K562 (cell line): ENCODE measurements around the gene JUND. TPM values are rescaled to one million over a fixed set of nuclear protein-coding genes. Genes with fewer than 3 reads are reported as not detected.
A peak's percentile ranks its signal among the peaks of the same experiment; 100 is the strongest.

ENCODE experiments used
- BCOR ChIP-seq: fragments of 450-650 bp; IDR thresholded peaks from 2 replicates; pipeline ENCODE4 v1.6.1; 2016
- BMI1 ChIP-seq: fragments of 150-350 bp; IDR thresholded peaks from 2 replicates; pipeline ENCODE4 v1.6.1; 2014; ENCODE audit warnings: low read length
- CBX1 ChIP-seq: sonication (generic); IDR thresholded peaks from 2 replicates; pipeline ENCODE4 v1.6.1; 2016; ENCODE audit warnings: antibody characterized with exemption, low read depth, mild to moderate bottlenecking
- CHD1 ChIP-seq: fragments of 200-600 bp; sonication (generic); IDR thresholded peaks from one replicate; pipeline ENCODE4 v1.6.1; 2012; ENCODE audit warnings: mild to moderate bottlenecking, moderate library complexity, low read length, inconsistent platforms
- GATAD2B ChIP-seq: fragments of 450-650 bp; IDR thresholded peaks from 2 replicates; pipeline ENCODE4 v1.6.1; 2017; ENCODE audit warnings: mild to moderate bottlenecking, borderline replicate concordance
- MYC ChIP-seq, 2 experiments: fragments of 250-450 bp in 1 of 2; sonication (Bioruptor Pico) in 1 of 2; IDR thresholded peaks; 2 replicates each; pipeline versions ENCODE4 v1.5.1 to v1.6.1; 2012 to 2021; ENCODE audit warnings: low read depth in 2 of 2, borderline replicate concordance in 1 of 2, improper control_type of control experiment in 1 of 2, low read length in 1 of 2, mild to moderate bottlenecking in 1 of 2, moderate library complexity in 1 of 2
- SMARCE1 ChIP-seq: fragments of 450-650 bp; IDR thresholded peaks from 2 replicates; pipeline ENCODE4 v1.7.1; 2016; ENCODE audit warnings: mild to moderate bottlenecking
- TFE3 ChIP-seq: fragments of 450-650 bp; formaldehyde crosslinking; IDR thresholded peaks from 2 replicates; pipeline ENCODE4 v1.4.0; 2020; ENCODE audit warnings: mild to moderate bottlenecking, mixed read lengths
- WHSC1 ChIP-seq: IDR thresholded peaks from one replicate; pipeline ENCODE4 v1.6.1; 2012; ENCODE audit warnings: low read length, control low read depth, inconsistent platforms
- ZBTB49 ChIP-seq: sonication (generic); formaldehyde crosslinking; IDR thresholded peaks from 2 replicates; pipeline ENCODE4 v1.8.0; 2022; ENCODE audit warnings: missing genetic modification reagents, mild to moderate bottlenecking, borderline replicate concordance
- ZEB2 ChIP-seq: fragments of 450-650 bp; IDR thresholded peaks from 2 replicates; pipeline ENCODE4 v1.6.1; 2016
- ZFP91 ChIP-seq: sonication (generic); formaldehyde crosslinking; IDR thresholded peaks from 2 replicates; pipeline ENCODE4 v1.8.0; 2022; ENCODE audit warnings: mild to moderate bottlenecking, missing genetic modification reagents
- ZHX1 ChIP-seq: fragments of 150-350 bp; conservative IDR thresholded peaks from 2 replicates; pipeline ENCODE4 v1.6.1; 2014; ENCODE audit warnings: low read length
- ZNF3 ChIP-seq: fragments of 250-450 bp; sonication (Bioruptor Pico); IDR thresholded peaks from 2 replicates; pipeline ENCODE4 v1.5.0; 2021; ENCODE audit warnings: mild to moderate bottlenecking, moderate library complexity
- ZNF76 ChIP-seq: fragments of 250-450 bp; sonication (Bioruptor Pico); IDR thresholded peaks from 2 replicates; pipeline ENCODE4 v1.4.0; 2020; ENCODE audit warnings: mild to moderate bottlenecking, moderate library complexity, borderline replicate concordance
- ZNF785 ChIP-seq: fragments of 250-450 bp; sonication (Bioruptor Pico); IDR thresholded peaks from 2 replicates; pipeline ENCODE4 v1.4.0; 2020; ENCODE audit warnings: mild to moderate bottlenecking
- polyA plus RNA-seq, 8 experiments: library from polyadenylated mRNA; depleted of rRNA in 4 of 8; stranded (reverse) in 5 of 8; unstranded in 3 of 8; fragments of >200 nt; fragmentation: Nextera tagmentation in 2 of 8; fragmentation: Illumina TruSeq in 1 of 8; extraction: Ambion mirVana in 2 of 8; extraction: Trizol in 1 of 8; gene quantifications; 2 replicates each; pipeline versions ENCODE4 v1.2.1 to v1.2.3, GENCODE V29; 2011 to 2014; ENCODE audit warnings: inconsistent platforms in 1 of 8, missing spikeins in 1 of 8
- total RNA-seq, 7 experiments: library from RNA; depleted of rRNA in 6 of 7; stranded (reverse); fragments of >200 nt in 6 of 7; fragmentation: Illumina TruSeq in 2 of 7; extraction: Trizol in 2 of 7; gene quantifications; 2 replicates each; pipeline versions ENCODE4 v1.2.1 to v1.2.3, GENCODE V29; 2011 to 2021; ENCODE audit warnings: low replicate concordance in 1 of 7
- TF ChIP-seq, protein P1 (sequence below): fragments of 250-450 bp; sonication (Bioruptor Pico); IDR thresholded peaks from 2 replicates; pipeline ENCODE4 v1.6.1; 2021; ENCODE audit warnings: mild to moderate bottlenecking
- TF ChIP-seq, protein P2 (sequence below): sonication (generic); formaldehyde crosslinking; IDR thresholded peaks from 2 replicates; pipeline ENCODE4 v1.9.0; 2022; ENCODE audit warnings: mild to moderate bottlenecking, missing genetic modification reagents

The JUND gene
- total and polyA plus RNA-seq, 9 of the 15 experiments (the other 6 are each of a cell fraction or from before 2014, with no cell fraction given): 6.4 to 286 (median 42.3) TPM

DNA sequence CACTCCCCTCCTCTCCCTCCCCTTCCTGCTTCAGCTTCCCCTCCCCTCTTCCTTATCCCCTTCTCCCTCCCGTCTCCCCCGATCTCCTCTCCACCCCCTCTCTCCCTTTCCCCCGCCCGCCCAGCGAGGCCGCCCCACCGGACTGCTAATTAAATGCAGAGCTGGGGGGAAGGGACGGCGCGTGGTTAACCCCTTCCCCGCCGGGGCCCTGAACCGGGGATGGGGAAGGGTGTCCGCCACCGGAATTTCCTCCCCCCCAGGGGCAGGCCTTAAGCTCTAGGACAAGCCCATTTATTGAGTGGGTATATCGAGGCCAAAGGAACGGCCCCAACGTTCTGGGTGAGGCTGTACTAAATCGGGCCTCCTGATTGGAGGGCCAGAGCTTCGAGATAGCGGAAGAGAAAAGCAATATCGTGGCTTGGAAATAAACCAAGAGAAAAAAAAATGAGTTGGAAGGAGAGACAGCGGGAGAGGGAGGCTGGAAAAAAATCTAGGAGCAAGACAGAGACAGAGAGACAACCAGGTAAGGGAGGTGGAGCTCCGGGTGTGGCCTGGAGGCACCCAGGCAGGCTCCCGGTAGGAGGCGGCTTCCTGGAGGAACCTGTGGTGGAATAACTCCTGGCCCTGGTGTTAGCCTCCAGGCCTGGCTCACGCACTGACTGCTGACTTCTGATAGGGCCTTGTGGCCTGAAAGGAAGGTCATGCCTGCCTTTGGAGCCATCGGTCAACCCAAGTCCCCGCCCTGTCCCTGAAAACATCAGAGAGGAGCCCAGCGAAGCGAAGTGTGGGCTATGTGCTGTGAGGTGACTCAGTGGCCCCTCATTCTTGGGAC is 11.6 kb upstream of the JUND start (continued):
- no peak for TF ChIP-seq ZHX1
- peak; percentile 68 for TF ChIP-seq ZEB2
- TF ChIP-seq GATAD2B: peak; percentile 45; the same call in 1 of the 2 replicates
- TF ChIP-seq CHD1: peak; percentile 47
- no peak for TF ChIP-seq ZNF3 (CRISPR knock-in tag)
- peak; percentile 34; the same call in 1 of the 2 replicates for TF ChIP-seq CBX1
- no peak for TF ChIP-seq ZNF76 (CRISPR knock-in tag)
- TF ChIP-seq BCOR: peak; percentile 96
- peak; percentile 48; the same call in 1 of the 2 replicates for TF ChIP-seq SMARCE1
- TF ChIP-seq, protein P1, sequence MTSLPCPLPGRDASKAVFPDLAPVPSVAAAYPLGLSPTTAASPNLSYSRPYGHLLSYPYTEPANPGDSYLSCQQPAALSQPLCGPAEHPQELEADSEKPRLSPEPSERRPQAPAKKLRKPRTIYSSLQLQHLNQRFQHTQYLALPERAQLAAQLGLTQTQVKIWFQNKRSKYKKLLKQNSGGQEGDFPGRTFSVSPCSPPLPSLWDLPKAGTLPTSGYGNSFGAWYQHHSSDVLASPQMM: no peak
- no peak for TF ChIP-seq ZFP91 (CRISPR knock-in tag)
- TF ChIP-seq BMI1: no peak
- TF ChIP-seq, protein P2, sequence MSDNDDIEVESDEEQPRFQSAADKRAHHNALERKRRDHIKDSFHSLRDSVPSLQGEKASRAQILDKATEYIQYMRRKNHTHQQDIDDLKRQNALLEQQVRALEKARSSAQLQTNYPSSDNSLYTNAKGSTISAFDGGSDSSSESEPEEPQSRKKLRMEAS: peak; percentile 83
- 0 out of 2 replicates have a peak, but pooled peaks have one; percentile 50 for TF ChIP-seq ZBTB49 (CRISPR knock-in tag)
- TF ChIP-seq MYC (IDR thresholded peaks at IDR 0.05; ENCODE audit: low read depth, low read length): no peak; the same call in 1 of the 2 replicates
- no peak for TF ChIP-seq MYC (CRISPR knock-in tag; IDR thresholded peaks at IDR 0.05; ENCODE audit: borderline replicate concordance, low read depth)
- TF ChIP-seq WHSC1: no peak
- no peak for TF ChIP-seq ZNF785 (CRISPR knock-in tag)
- no peak for TF ChIP-seq TFE3 (CRISPR knock-in tag)
